IPS-20b (cell line): Measurements from ENCODE around the gene PDCD1.

Experiments used
- H3K27ac ChIP-seq: one replicate; pipeline ENCODE4 v1.5.1; 2013; ENCODE audit warnings: low read length
- H3K27me3 ChIP-seq: 2 replicates; pipeline ENCODE4 v1.6.1; 2013; ENCODE audit warnings: mild to moderate bottlenecking, low read length, inconsistent platforms; ENCODE audit not compliant: insufficient read depth
- H3K36me3 ChIP-seq: 2 replicates; pipeline ENCODE4 v1.6.1; 2013; ENCODE audit warnings: low read depth, mild to moderate bottlenecking, inconsistent platforms, low read length, moderate library complexity; ENCODE audit not compliant: insufficient read depth
- H3K4me1 ChIP-seq: 2 replicates; pipeline ENCODE4 v1.6.1; 2013; ENCODE audit warnings: mild to moderate bottlenecking, control low read depth, inconsistent platforms, low read length, moderate library complexity; ENCODE audit not compliant: insufficient read depth
- H3K4me3 ChIP-seq: 2 replicates; pipeline ENCODE4 v1.5.1; 2013; ENCODE audit warnings: mild to moderate bottlenecking, low read length, inconsistent platforms
- H3K9ac ChIP-seq: 2 replicates; pipeline ENCODE4 v1.6.1; 2013; ENCODE audit warnings: low read depth, mild to moderate bottlenecking, inconsistent platforms, low read length, moderate library complexity
- H3K9me3 ChIP-seq: 2 replicates; pipeline ENCODE4 v1.6.1; 2013; ENCODE audit warnings: mild to moderate bottlenecking, low read depth, low read length, inconsistent platforms; ENCODE audit not compliant: insufficient read depth

The PDCD1 gene

GRCh38 chr2:241873081-241873802 lies 14.5 kb upstream of the PDCD1 start:
- no peak overlapping the region for H3K9ac ChIP-seq
- no peaks in the 10 kb centered on the region for H3K4me1 ChIP-seq
- H3K27ac ChIP-seq: no peak overlapping the region
- H3K4me3 ChIP-seq: no peak overlapping the region
- H3K27me3 ChIP-seq: no peaks in the 10 kb centered on the region
- H3K36me3 ChIP-seq: no peaks in the 10 kb centered on the region
- peaks cover 7% of the 10 kb centered on the region; the same call in 1 of the 2 replicates for H3K9me3 ChIP-seq

GRCh38 chr2:241872313-241872642 lies 13.6 kb upstream of the PDCD1 start:
- Histone ChIP-seq H3K27ac (no peak overlapping the region), H3K9me3 (peaks cover 7% of the 10 kb centered on the region; the same call in 1 of the 2 replicates), H3K4me3 (no peak overlapping the region), H3K36me3 (no peaks in the 10 kb centered on the region), H3K27me3 (no peaks in the 10 kb centered on the region), H3K9ac (no peak overlapping the region), H3K4me1 (no peaks in the 10 kb centered on the region)

- Histone ChIP-seq H3K36me3 (no peaks in the 10 kb centered on the region), H3K4me1 (no peaks in the 10 kb centered on the region), H3K4me3 (no peak overlapping the region), H3K27me3 (peaks cover 3% of the 10 kb centered on the region; the same call in 1 of the 2 replicates), H3K9me3 (peaks cover 7% of the 10 kb centered on the region; the same call in 1 of the 2 replicates), H3K27ac (no peak overlapping the region), H3K9ac (no peak overlapping the region)
These were observed 13.0 kb upstream of the PDCD1 start for GRCh38 chr2:241871538-241872312.

GRCh38 chr2:241870611-241871537 lies 12.2 kb upstream of the PDCD1 start:
- Histone ChIP-seq H3K9ac (no peak overlapping the region), H3K4me3 (no peak overlapping the region), H3K9me3 (peaks cover 7% of the 10 kb centered on the region; the same call in 1 of the 2 replicates), H3K4me1 (no peaks in the 10 kb centered on the region), H3K27ac (no peak overlapping the region), H3K27me3 (peaks cover 8% of the 10 kb centered on the region), H3K36me3 (no peaks in the 10 kb centered on the region)

GRCh38 chr2:241870081-241870541 lies 11.4 kb upstream of the PDCD1 start:
- H3K9ac ChIP-seq: no peak overlapping the region
- H3K9me3 ChIP-seq: peaks cover 7% of the 10 kb centered on the region; the same call in 1 of the 2 replicates
- H3K4me3 ChIP-seq: no peak overlapping the region
- peaks cover 15% of the 10 kb centered on the region for H3K27me3 ChIP-seq
- no peaks in the 10 kb centered on the region for H3K4me1 ChIP-seq
- no peaks in the 10 kb centered on the region for H3K36me3 ChIP-seq
- H3K27ac ChIP-seq: no peak overlapping the region

- peaks cover 21% of the 10 kb centered on the region for H3K27me3 ChIP-seq
- H3K9ac ChIP-seq: no peak within 1 kb of the TSS
- H3K9me3 ChIP-seq: peaks cover 7% of the 10 kb centered on the region; the same call in 1 of the 2 replicates
- no peaks in the 10 kb centered on the region for H3K36me3 ChIP-seq
- no peak within 1 kb of the TSS for H3K27ac ChIP-seq
- H3K4me1 ChIP-seq: no peaks in the 10 kb centered on the region
- H3K4me3 ChIP-seq: no peak within 1 kb of the TSS
These were observed 10.6 kb upstream of the PDCD1 start, which contains the start of gene RTP5 for GRCh38 chr2:241869087-241869961. Gene RTP5, plus strand, starts transcription at chr2:241869729. Its CDS starts 28 bp downstream, at chr2:241869757.

GRCh38 chr2:241868661-241869081 lies 10.0 kb upstream of the PDCD1 start:
- no peak overlapping the region for H3K4me3 ChIP-seq
- peaks cover under 1% of the 10 kb centered on the region; the same call in 1 of the 2 replicates for H3K9me3 ChIP-seq
- no peak overlapping the region for H3K27ac ChIP-seq
- H3K4me1 ChIP-seq: no peaks in the 10 kb centered on the region
- peaks cover 21% of the 10 kb centered on the region for H3K27me3 ChIP-seq
- H3K36me3 ChIP-seq: no peaks in the 10 kb centered on the region
- no peak overlapping the region for H3K9ac ChIP-seq

- no peaks in the 10 kb centered on the region for H3K9me3 ChIP-seq
- no peaks in the 10 kb centered on the region for H3K4me1 ChIP-seq
- H3K27me3 ChIP-seq: peaks cover 21% of the 10 kb centered on the region
- H3K36me3 ChIP-seq: no peaks in the 10 kb centered on the region
- H3K4me3 ChIP-seq: no peak overlapping the region
- no peak overlapping the region for H3K9ac ChIP-seq
- no peak overlapping the region for H3K27ac ChIP-seq
These were observed 9.2 kb upstream of the PDCD1 start for GRCh38 chr2:241867776-241868420.

- Histone ChIP-seq H3K27ac (no peak overlapping the region), H3K36me3 (no peaks in the 10 kb centered on the region), H3K4me1 (no peaks in the 10 kb centered on the region), H3K9ac (no peak overlapping the region), H3K4me3 (no peak overlapping the region), H3K9me3 (no peaks in the 10 kb centered on the region), H3K27me3 (peaks cover 21% of the 10 kb centered on the region)
These were observed 8.3 kb upstream of the PDCD1 start for GRCh38 chr2:241866790-241867645.
